ENCODE data around the gene DIDO1. TPM values are rescaled to one million over a fixed set of nuclear protein-coding genes. Genes with fewer than 3 reads are reported as not detected.

DIDO1 gene
- polyA plus RNA-seq, 1 of the 3 experiments (the other 2 are of a cell fraction) = 14.7 TPM

- H3K4me2 ChIP-seq = no peak overlapping the region
- peaks cover 26% of the 10 kb centered on the region for H3K27me3 ChIP-seq (ENCODE audit: insufficient read depth)
- H3K4me1 ChIP-seq (ENCODE audit: control insufficient read depth in 1 of 2, insufficient read depth in 2 of 2, low read depth in 1 of 2, low read length in 1 of 2) = peaks cover 0 to 3% of the 10 kb centered on the region in 2 experiments; a peak in 1 of 4 replicates
- no peaks in the 10 kb centered on the region for H3F3A ChIP-seq (replicated peaks; ENCODE audit: insufficient read depth)
- 0 out of 2 replicates have a peak, but pooled peaks cover 3% of the 10 kb centered on the region for H4K20me1 ChIP-seq (ENCODE audit: insufficient read depth)
- no peak overlapping the region for H3K27ac ChIP-seq (ENCODE audit: low read depth in 2 of 2, low read length in 1 of 2)
- DNase-seq = no peak
- no peaks in the 10 kb centered on the region for H3K9me2 ChIP-seq
- TF ChIP-seq RXRA (IDR thresholded peaks at IDR 0.05; ENCODE audit: borderline replicate concordance, low read depth) (no peak), ZBTB33 (IDR thresholded peaks at IDR 0.05; ENCODE audit: borderline replicate concordance, low read depth) (no peak), ELF1 (IDR thresholded peaks at IDR 0.05) (no peak), MEF2A (IDR thresholded peaks at IDR 0.05; ENCODE audit: borderline replicate concordance, low read depth) (no peak), MXI1 (IDR thresholded peaks at IDR 0.05; ENCODE audit: low read depth, low read length) (no peak), FOXJ3 (CRISPR knock-in tag; IDR thresholded peaks at IDR 0.05) (no peak), USF1 (IDR thresholded peaks at IDR 0.05; ENCODE audit: borderline replicate concordance, low read depth) (no peak), SIN3A (IDR thresholded peaks at IDR 0.05; ENCODE audit: borderline replicate concordance, low read depth, low read length) (no peak), SMC3 (IDR thresholded peaks at IDR 0.05; ENCODE audit: low read depth, low read length) (no peak), TAF1 (IDR thresholded peaks at IDR 0.05; ENCODE audit: borderline replicate concordance, low read depth, low read length) (no peak), NRF1 (IDR thresholded peaks at IDR 0.05; ENCODE audit: low read depth, low read length) (no peak), EP300 (IDR thresholded peaks at IDR 0.05; ENCODE audit: borderline replicate concordance in 1 of 2, low read depth in 1 of 2, low read length in 1 of 2) (no peak), RCOR1 (IDR thresholded peaks at IDR 0.05; ENCODE audit: low read length) (no peak)
- TF ChIP-seq, protein P1, sequence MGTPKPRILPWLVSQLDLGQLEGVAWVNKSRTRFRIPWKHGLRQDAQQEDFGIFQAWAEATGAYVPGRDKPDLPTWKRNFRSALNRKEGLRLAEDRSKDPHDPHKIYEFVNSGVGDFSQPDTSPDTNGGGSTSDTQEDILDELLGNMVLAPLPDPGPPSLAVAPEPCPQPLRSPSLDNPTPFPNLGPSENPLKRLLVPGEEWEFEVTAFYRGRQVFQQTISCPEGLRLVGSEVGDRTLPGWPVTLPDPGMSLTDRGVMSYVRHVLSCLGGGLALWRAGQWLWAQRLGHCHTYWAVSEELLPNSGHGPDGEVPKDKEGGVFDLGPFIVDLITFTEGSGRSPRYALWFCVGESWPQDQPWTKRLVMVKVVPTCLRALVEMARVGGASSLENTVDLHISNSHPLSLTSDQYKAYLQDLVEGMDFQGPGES (IDR thresholded peaks at IDR 0.05; ENCODE audit: low read depth, low read length) = no peak
- TF ChIP-seq, protein P2, sequence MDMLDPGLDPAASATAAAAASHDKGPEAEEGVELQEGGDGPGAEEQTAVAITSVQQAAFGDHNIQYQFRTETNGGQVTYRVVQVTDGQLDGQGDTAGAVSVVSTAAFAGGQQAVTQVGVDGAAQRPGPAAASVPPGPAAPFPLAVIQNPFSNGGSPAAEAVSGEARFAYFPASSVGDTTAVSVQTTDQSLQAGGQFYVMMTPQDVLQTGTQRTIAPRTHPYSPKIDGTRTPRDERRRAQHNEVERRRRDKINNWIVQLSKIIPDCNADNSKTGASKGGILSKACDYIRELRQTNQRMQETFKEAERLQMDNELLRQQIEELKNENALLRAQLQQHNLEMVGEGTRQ (IDR thresholded peaks at IDR 0.05; ENCODE audit: borderline replicate concordance, low read depth, low read length) = no peak
- H3K79me2 ChIP-seq (ENCODE audit: insufficient read depth) = no peaks in the 10 kb centered on the region
- no peak overlapping the region for H3K4me3 ChIP-seq (ENCODE audit: low read depth in 2 of 2, low read length in 1 of 2)
- no peaks in the 10 kb centered on the region for H3K9me3 ChIP-seq
- no peak overlapping the region for H3K9ac ChIP-seq
- no peak overlapping the region for H2AFZ ChIP-seq (ENCODE audit: low read depth)
- ChIA-PET POLR2A (no interaction called here), CTCF (interaction anchor here (0.8 to 2.3 kb wide), 5 partner anchors 8 to 96 kb away, joined by 3 to 10 read pairs (median 4); no protein-coding TSS in a partner anchor)
- 70% methylated on average over 8 of the region's 8 CpGs for WGBS (ENCODE audit: low lambda C conversion rate)
- no peaks in the 10 kb centered on the region for H3K36me3 ChIP-seq (replicated peaks in 1 of 2; ENCODE audit: control insufficient read depth in 1 of 2, insufficient read depth in 2 of 2, low read length in 1 of 2)
Observed at GRCh38 chr20:62969939-62970306, 43.6 kb upstream of the DIDO1 start.
